HL-60/S4 treated with phorbol 12-myristate 13-acetate at 8.2 ng/mL for 4 days and 3 days (cell line): ENCODE results near the gene FUT9.

Experiments
- in situ Hi-C: fragments of 300-500 bp; cut with MboI; formaldehyde crosslinking; loops from 2 replicates; pipeline ENCODE4 v1.15.0; 2022; ENCODE audit warnings: low sequenced_read_pairs

FUT9 gene

GRCh38 chr6:96066376-96066775 lies 50.6 kb downstream of the FUT9 start:
- in situ Hi-C loops = no loop called here

GRCh38 chr6:96073555-96073954 lies 57.8 kb downstream of the FUT9 start:
- in situ Hi-C loops = no loop called here

GRCh38 chr6:96074006-96074405 lies 58.2 kb downstream of the FUT9 start:
- in situ Hi-C loops = no loop called here

GRCh38 chr6:96075826-96076225 lies 60.1 kb downstream of the FUT9 start:
- in situ Hi-C loops = no loop called here

GRCh38 chr6:96086745-96087144 lies 71.0 kb downstream of the FUT9 start:
- in situ Hi-C loops = no loop called here

GRCh38 chr6:96089173-96089572 lies 73.4 kb downstream of the FUT9 start:
- in situ Hi-C loops = no loop called here

GRCh38 chr6:96094077-96094476 lies 78.3 kb downstream of the FUT9 start:
- in situ Hi-C loops = no loop called here

- in situ Hi-C loops = no loop called here
Measured at GRCh38 chr6:96099069-96099468, 83.3 kb downstream of the FUT9 start.

GRCh38 chr6:96101564-96101963 lies 85.8 kb downstream of the FUT9 start:
- in situ Hi-C loops = no loop called here

- in situ Hi-C loops = no loop called here
Measured at GRCh38 chr6:96104910-96105309, 89.1 kb downstream of the FUT9 start.

- in situ Hi-C loops = no loop called here
Measured at GRCh38 chr6:96110878-96111277, 95.1 kb downstream of the FUT9 start.

GRCh38 chr6:96116674-96117073 lies 100.9 kb downstream of the FUT9 start:
- in situ Hi-C loops = no loop called here

- in situ Hi-C loops = no loop called here
Measured at GRCh38 chr6:96124778-96125177, 109.0 kb downstream of the FUT9 start.

GRCh38 chr6:96138406-96138805 lies 122.6 kb downstream of the FUT9 start:
- in situ Hi-C loops = no loop called here

- in situ Hi-C loops = no loop called here
Measured at GRCh38 chr6:96142142-96142541, 126.4 kb downstream of the FUT9 start.

- in situ Hi-C loops = no loop called here
Measured at GRCh38 chr6:96150431-96150830, 134.7 kb downstream of the FUT9 start.

- in situ Hi-C loops = no loop called here
Measured at GRCh38 chr6:96151707-96152106, 135.9 kb downstream of the FUT9 start.

- in situ Hi-C loops = no loop called here
Measured at GRCh38 chr6:96152114-96152708, 136.4 kb downstream of the FUT9 start.

- in situ Hi-C loops = no loop called here
Measured at GRCh38 chr6:96153775-96154174, 138.0 kb downstream of the FUT9 start.

- in situ Hi-C loops = no loop called here
Measured at GRCh38 chr6:96156425-96156824, 140.7 kb downstream of the FUT9 start.

- in situ Hi-C loops = no loop called here
Measured at GRCh38 chr6:96157018-96157565, 141.3 kb downstream of the FUT9 start.

- in situ Hi-C loops = no loop called here
Measured at GRCh38 chr6:96162711-96163120, 146.9 kb downstream of the FUT9 start.

GRCh38 chr6:96164802-96165201 lies 149.0 kb downstream of the FUT9 start:
- in situ Hi-C loops = no loop called here
